Right ventricle myocardium superior (tissue), 1 donor: ENCODE results near the gene COL11A2. TPM values are rescaled to one million over a fixed set of nuclear protein-coding genes. Genes with fewer than 3 reads are reported as not detected.
A peak's percentile ranks its signal among the peaks of the same experiment; 100 is the strongest.

Experiments used
- ATAC-seq: fragments of 200-7000 bp; cut with Tn5 transposase; one replicate; pipeline ENCODE4 v1.9.1; 2020; ENCODE audit warnings: mild to moderate bottlenecking; ENCODE audit not compliant: poor library complexity
- DNase-seq: peaks from one replicate; pipeline ENCODE4 v3.0.0-alpha.2; 2020
- intact Hi-C: fragments of 100-400 bp; cut with DNase I; formaldehyde crosslinking; loops from one replicate; pipeline ENCODE4 v1.11.2; 2022
- total RNA-seq: library from RNA; stranded (reverse); fragmentation: NEBNext Ultra II Directional; extraction: Animal tissue kit (Norgen Biotek cat#: 25700); gene quantifications from one replicate; pipeline ENCODE4 v1.2.1, GENCODE V29; 2021
- donor health status: DM: no; HTN: yes; CAD: no; lungs with severe emphysema.

COL11A2 gene
- total RNA-seq, 1 donor from 2014 or later: 0.94 TPM

DNA sequence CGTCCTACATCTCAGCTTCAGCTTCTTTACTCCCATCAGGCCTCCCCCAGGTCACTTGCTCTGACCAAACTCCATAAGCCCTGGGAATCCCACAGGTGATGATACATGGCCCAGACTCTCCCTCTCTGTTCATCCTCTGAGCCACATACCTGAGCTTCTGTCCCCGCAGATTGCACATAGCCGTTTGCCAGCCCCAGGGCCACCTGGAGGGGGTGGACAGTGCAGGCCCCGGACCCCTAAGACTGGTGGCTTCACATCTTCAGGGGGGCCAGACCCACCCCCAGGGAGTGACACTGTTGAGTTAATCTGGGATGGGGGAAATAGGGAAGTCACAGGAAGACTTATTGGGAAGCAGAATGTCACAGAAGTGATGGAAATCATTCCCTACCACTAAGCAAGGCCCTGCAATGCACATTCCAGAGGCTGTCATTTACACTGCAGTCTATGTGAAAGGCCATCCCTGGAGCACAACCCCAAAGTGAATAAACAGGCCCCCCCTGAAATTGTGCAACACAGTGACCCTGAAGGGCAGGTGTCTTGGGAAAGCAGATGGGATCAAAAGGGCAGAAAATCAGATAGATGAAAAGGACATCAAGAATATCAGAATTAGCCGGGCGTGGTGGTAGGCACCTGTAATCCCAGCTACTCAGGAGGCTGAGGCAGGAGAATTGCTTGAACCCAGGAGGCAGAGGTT lies 6.0 kb upstream of the COL11A2 start:
- no peak for DNase-seq
- intact Hi-C loops: no loop called here
- ATAC-seq: no peak

DNA sequence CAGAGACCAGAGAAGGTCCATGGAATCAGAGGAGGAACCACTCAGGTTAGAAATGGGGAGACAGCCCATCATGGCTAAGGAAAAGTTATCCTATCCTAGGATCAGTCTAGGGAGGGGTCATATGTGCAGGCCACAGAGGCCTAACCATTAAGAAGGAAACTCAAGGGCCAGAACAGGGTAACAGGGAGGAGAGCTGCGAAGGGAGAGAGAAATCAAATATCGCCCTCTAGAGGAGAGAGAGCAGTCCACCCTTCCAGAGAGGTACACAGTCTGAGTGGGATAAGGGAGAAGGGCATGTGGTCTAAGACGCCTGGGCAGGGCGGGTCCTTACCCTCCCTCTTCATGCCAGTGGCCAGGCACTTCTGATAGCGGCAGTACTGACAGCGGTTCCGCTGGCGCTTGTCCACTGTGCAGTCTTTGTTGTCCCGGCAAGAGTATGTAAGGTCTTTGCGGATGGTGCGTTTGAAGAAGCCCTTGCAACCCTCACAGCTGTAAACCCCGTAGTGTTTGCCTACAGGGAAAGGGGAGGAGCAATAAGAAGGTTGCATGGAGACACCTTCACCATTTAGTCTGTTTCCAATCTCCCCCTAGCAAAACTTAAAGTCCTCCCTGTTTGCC lies 5.3 kb upstream of the COL11A2 start:
- no peak for DNase-seq
- intact Hi-C loops: no loop called here
- ATAC-seq: peak; percentile 23

DNA sequence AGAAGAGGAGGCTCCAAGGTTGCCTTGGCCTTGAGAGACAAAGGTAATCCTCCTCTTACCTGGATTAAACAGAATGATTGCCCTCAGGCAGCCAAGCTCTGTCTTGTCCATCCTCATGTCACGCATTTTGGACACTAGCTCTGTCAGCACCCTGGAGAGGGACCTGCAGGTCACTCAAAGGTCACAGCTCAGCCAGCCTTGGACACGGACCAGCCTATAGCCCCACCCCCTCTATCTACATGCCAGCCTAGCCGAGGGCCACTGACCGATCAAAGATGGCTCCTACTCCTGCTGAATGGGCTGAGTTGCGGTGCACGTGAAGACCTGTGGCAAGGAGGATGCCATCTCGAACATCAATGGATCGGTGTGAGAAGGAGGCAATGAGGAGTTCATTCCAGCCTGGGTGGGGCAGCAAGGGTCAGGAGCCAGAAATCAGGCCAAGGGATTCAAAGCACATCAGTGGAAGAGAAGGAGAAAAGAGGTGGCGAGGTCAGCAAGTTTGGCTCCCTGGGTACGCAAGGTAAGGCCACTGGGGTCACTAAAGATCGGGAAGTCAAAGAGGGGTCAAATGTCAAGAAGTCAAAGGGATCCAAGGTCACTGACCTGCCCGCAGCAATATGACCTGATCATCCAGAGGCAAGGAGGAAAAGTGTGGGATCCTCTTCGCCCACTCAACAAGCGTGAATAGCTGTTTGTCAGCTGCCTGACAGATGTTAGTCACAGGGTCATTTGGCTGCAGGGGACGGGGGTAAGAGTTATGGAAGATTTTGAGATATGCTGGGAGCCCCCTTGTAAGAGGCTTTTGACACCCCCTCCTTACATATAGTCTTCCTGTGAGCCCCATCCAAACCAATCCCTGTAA lies 3.3 kb upstream of the COL11A2 start:
- intact Hi-C loops: no loop called here
- no peak for ATAC-seq
- DNase-seq: no peak

DNA sequence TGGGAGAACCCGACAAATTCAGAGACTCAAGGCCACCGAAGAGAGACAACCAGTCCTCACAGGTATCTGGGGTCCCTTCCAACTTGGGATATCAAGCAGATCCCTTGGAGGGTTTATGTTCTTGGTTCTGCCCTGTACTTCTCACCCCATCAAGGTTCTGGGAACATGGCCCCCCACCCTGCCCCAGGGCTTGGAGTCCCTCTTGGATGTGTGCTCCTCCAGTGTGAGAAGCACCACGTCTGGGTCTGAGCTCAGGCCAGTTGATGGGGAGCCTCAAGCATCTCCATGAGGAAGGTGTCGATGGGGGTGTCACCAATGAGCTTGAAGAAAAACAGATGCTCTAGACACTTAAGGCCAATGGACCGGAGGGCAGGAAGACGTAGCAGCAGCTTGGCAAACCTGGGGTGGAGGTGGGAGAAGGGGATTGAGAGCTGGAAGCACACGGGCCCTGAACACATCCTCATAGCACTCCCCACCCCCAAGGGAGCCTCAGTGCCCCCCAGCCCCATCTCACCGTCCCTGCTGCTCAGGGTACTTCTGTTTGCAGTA lies 2.2 kb upstream of the COL11A2 start:
- DNase-seq (no peak), ATAC-seq (no peak)
- intact Hi-C loops: no loop called here

DNA sequence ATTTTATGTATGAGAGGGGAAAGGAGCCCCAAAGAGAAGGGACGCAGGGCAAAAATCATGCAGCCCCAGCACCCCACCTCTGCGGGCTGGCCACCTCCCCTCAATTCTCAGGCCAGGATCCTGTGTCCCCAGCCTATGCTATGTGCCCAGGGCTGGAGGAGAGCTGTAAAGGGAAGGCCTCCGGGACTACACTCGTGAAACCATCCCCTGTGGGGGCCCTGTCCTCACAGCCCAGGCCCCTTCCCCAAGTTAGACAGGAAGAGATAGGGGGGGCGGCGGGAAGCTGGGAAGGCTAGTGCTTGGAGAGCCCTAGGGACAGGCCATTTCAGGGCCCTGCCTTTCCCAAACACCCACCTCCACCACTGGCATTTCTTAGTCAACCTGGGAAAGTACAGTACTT lies 1.4 kb upstream of the COL11A2 start:
- ATAC-seq (peak; percentile 2), DNase-seq (no peak)
- intact Hi-C loops: no loop called here

DNA sequence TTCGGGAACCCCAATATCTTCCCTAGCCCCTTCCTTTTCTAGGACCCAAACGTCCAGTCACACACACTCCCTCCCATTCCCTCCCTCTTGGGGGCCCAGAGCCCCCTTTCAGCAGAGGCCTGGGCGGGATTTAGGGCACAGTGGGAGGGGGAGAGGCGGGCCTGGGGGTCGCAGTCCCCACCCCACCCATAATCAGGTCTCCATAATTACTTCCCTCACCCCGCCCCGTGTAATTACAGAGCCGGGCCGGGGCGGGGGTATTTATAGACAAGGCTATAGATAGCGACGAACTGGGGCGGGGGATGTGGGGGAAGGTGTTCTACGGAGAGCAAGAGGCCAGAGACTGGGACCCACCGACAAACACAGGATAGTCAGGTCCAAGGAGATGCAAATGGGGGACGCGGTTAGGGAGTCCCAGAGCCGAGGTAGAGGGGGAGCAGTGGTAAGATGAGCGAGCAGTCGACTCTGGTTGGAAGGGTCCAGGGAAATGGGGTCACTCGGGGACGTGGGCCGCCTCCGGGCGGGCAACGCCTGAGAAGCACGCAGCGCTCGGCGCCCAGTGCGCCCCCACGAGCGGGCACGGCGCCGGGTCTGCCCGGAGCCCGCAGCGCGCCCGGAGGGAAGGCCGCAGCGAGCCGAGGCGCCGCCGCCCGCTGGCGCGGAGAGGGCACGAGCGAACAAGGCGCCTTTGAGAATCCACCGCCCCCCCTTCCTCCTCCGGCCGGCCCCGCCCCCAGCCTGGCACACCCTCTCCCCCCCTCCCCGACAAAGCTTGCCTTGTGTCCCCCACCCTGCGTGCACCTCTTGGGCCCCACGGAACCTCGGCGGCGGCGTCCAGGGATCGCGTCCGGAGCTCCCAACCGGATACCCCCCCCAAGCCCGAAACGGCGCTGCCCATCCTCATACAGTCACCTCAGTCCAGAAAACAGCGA lies 670 bp upstream of the COL11A2 start:
- intact Hi-C loops: no loop called here
- ATAC-seq: peak; percentile 32
- peak; percentile 63 for DNase-seq

DNA sequence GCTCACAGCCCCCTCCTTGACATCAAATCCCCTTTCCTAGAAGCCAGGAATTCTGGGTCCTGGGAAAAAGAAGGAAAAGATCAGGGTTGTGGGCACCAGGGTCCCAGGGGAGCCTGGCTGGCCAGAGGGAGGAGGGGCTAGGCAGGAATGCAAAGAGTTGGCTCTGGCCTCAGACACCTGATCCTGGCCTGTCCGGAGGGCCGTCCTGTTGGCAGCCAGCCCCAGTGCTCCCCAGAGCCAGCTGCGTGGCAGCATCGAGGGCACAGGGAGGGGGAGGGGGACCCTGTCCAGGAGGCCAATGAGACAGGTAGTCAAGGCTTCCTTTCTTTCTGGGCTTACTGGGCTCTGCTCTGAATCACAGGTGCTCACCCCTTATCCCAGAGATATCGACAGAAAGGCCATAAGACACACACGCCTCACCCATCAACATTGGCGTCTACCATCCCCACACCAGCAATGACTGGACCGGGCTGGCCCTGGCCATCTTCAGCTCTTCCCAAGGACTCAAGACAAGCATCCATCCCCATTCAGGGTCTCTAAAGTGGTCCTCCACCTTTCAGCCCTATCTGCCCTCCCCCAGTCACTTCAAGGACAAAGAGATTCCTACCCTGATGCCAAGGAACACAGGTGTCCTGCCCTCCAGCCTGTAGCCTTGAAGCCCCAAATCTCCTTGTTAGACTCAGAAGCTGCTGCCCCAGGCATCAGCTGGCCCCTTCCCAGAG lies 723 bp downstream of the COL11A2 start:
- DNase-seq (no peak), ATAC-seq (peak; percentile 16)

DNA sequence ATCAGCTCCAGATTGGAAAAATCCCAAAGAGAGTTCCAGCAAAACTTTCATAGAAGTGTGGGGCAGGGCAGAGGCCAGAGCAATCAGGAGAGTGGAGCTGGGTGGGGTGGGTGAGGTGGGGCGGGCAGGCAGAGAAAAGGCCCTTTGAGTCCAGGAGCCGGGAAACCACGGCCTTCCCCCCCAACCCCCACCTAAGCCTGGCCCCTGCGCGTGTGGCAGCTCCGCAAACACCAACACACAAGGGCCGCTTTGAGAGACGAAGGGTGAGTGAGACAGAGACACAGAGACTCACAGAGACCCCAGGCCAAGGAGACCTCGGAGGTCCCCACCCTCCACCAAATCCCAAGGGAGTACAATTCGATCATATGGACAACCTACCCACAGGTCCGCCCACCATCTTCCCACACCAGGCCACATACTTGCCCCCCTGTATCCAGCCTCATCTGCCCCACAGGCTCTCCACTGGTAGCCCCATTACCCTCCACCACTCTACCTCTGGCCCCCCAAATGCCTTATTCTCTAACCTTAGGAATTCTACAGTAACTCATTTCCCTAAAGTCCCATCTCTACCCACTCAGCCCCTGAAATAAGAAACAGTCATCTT lies 1.7 kb downstream of the COL11A2 start:
- DNase-seq (no peak), ATAC-seq (no peak)
- intact Hi-C loops: no loop called here

More for the DNA sequence above, 723 bp downstream of the COL11A2 start:
- intact Hi-C loops: no loop called here

DNA sequence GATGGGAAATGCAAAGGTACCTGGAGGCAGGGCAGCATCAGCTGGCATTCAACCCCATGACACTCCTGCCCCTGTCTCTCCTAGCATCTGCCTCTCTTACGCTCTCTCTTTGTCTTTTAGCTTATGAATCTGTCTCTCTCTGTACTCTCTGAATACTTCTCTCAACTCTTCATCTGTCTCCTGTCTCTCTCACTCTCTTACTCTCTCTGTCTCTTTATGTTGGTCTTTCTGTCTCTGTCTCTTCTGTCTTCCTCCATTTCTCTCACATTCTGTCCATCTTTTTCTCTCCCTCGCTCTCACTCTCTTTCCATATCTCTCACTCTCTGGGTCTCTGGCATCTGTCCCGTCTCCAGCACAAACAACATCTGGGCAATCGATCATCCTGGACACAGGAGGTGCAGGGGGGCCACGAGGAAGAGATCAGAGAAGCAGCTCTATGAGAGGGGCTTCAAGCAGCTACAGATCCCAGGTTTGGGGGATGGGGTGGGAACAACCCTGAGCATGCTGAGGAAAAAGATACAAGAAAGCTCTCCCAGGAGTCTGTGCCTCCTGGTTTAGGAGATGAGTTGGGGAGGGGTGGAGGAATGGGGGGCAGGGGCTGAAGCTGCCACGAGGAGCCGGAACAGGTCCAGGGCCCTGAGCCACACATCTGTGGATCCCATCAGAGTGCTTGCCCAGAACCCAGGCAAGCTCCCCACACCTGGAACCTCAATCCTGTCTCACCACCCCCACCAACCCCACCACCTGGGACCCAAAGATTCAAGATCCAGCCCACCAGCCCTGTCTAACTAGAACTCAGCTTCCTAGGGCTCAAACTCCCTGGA lies 2.4 kb downstream of the COL11A2 start:
- intact Hi-C loops: no loop called here
- ATAC-seq (no peak), DNase-seq (no peak)

DNA sequence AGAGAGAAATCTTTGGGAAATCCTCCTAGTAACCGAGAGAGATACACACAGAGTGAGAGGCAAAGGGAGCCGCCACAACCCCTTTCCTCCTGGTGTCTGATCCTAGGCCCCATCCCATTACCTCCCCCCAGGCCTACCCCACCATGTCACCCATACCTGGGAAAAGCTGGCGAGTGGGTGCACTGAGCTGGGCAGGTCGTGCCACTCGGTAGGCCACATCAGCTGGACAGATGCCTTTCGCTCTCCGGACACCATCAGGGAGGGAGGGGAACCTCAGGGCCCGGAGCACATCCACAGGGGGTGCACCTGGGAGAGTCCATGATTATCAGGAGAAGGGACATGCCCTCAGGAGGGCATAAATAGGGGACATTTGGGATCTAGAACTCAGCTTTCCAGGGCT lies 3.1 kb downstream of the COL11A2 start:
- DNase-seq: no peak
- intact Hi-C loops: no loop called here

DNA sequence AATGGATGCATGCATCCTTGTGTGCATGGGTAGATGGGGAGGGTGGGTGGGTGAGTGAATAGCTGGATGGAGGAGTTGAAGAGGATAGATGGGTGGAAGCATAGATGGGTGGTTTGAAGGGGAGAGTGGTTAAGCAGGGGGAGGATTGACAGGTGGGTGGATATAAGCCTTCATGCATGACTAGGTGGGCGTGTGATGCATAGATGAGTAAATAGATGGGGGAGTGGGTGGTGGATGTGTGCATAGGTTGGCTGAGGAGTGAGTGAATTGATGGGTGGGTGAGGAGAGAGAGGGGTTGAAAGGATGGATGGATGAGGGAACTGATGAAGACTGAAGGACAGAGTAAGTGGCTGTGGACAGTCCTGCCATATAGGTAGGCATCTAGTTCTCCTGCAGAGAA lies 4.5 kb downstream of the COL11A2 start:
- intact Hi-C loops: no loop called here
- no peak for ATAC-seq
- no peak for DNase-seq

More for the DNA sequence above, 3.1 kb downstream of the COL11A2 start:
- no peak for ATAC-seq

DNA sequence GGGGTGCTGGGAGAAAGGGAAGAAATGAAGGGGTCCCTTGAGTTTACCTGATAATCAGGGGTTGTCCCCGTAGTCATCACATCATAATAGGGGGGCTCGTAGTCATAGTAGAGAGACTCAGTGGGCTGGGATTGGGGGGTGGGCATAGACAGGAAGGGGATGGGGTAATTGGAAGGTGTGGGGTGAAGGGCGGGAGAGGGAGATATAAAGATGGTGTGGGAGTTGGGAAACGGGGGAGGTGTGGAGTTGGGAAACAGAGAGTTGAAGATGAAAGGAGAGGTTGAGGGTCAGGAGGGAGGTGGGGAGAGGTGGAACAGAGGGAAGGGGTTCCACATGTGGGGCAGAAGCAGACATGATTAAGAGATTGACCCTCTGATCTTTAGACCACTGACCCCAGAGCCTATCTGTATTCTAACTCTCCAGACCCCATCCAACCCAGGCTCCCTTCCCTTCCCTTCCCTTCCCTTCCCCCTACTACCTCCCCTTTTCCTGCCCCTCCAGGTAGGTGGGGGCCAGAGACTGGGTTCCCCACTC lies 6.5 kb downstream of the COL11A2 start:
- DNase-seq (no peak), ATAC-seq (no peak)
- intact Hi-C loops: no loop called here

DNA sequence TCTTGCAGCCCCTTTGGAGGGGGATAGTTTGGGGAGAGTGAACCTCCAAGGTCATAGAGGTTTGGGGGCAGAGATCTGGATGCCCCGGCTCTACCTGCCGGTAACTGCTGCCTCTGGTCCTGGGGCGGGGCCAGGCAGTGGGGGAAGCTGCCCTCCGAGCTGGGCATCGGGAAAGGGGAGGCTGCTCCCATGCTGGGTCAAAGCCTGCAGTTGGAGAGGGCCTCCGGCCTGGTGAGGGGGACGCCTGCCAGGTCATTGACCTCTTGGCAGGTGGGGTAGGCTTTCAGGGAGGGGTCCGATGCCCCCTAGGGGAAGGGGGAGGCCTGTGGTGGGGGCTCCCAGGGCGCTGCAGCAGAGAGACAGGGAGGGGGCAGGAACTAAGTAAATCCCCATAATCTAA lies 7.1 kb downstream of the COL11A2 start:
- ATAC-seq: no peak
- no peak for DNase-seq
- intact Hi-C loops: no loop called here

DNA sequence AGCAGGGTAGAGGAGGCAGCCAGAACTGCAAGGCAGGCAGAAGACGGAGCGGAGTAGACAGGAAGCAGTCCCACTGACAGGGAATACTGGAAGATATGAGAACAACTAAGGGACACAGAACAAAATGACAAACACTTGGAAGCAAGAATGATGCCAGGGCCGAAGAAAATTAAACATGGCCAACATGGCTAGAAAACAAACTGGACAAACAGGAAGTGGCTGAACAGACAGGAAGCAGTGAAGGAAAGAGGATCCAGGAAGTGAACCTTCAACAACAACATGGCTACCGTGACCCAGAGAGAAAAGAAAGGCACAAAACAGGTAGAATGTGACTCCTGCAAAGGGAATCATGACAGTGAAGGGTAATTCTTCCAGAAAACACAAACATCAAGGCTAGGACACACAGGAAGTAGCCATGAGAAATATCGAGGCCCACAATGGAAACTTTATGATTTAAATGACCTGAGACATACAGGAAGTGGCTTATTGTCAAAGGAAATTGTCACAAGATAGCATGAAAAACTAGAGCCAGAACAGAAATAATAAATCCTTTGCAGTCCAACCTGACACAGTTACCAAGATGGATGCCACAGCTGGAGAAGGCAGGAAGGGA lies 9.1 kb downstream of the COL11A2 start:
- ATAC-seq: no peak
- intact Hi-C loops: no loop called here
- no peak for DNase-seq

DNA sequence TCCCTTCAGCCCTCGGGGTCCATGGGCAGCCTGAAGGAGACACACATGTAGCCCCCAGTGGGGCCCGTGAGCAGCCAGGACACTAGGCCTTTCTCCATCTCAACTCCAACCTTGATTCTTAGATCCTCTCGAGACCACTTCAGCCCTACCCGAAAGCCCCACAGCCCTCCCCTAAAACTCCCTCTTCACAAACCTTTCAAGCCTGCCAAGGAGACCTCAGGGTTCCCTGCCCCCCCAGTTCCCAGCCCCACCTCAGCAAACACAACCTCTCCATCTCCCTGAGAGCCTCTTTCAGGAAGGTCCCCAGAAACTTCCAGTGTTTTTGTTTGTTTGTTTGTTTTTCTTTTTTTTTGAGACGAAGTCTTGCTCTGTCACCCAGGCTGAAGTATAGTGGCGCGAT lies 11.1 kb downstream of the COL11A2 start:
- intact Hi-C loops: no loop called here
- ATAC-seq: no peak
- no peak for DNase-seq
